ENCODE data around the gene ALG9.
"Not testable (repeated sequence)": the region's sequence is repeated elsewhere in the genome, so short reads cannot be mapped to it uniquely, and the experiment has no call there.

The ALG9 gene

GRCh38 chr11:111774955-111775710 lies 96.2 kb downstream of the ALG9 start:
- no peak for TF ChIP-seq CTCF (IDR thresholded peaks at IDR 0.05)
- H3K9me3 ChIP-seq: no peaks in the 10 kb centered on the region
- no peaks in the 10 kb centered on the region for H3K27me3 ChIP-seq
- no peak overlapping the region for H3K4me3 ChIP-seq (ENCODE audit: low read depth in 1 of 2, low read length in 1 of 2)
- H3K36me3 ChIP-seq: no peaks in the 10 kb centered on the region
- H3K27ac ChIP-seq: no peak overlapping the region
- H3K4me1 ChIP-seq (ENCODE audit: control insufficient read depth in 1 of 2, insufficient read depth in 1 of 2, low read depth in 1 of 2, low read length in 1 of 2): no peaks in the 10 kb centered on the region

GRCh38 chr11:111772535-111772934 lies 98.8 kb downstream of the ALG9 start:
- H3K4me3 ChIP-seq (ENCODE audit: low read depth in 1 of 2, low read length in 1 of 2): no peak overlapping the region
- no peak for TF ChIP-seq CTCF (IDR thresholded peaks at IDR 0.05)
- H3K9me3 ChIP-seq: no peaks in the 10 kb centered on the region
- H3K36me3 ChIP-seq: no peaks in the 10 kb centered on the region
- H3K4me1 ChIP-seq (ENCODE audit: control insufficient read depth in 1 of 2, insufficient read depth in 1 of 2, low read depth in 1 of 2, low read length in 1 of 2): no peaks in the 10 kb centered on the region
- H3K27me3 ChIP-seq: no peaks in the 10 kb centered on the region
- no peak overlapping the region for H3K27ac ChIP-seq

GRCh38 chr11:111771205-111771604 lies 100.2 kb downstream of the ALG9 start:
- H3K27ac ChIP-seq; H3K36me3 ChIP-seq; H3K4me3 ChIP-seq (ENCODE audit: low read depth in 1 of 2, low read length in 1 of 2); H3K27me3 ChIP-seq; H3K9me3 ChIP-seq: not testable (repeated sequence)
- H3K4me1 ChIP-seq (ENCODE audit: control insufficient read depth in 1 of 2, insufficient read depth in 1 of 2, low read depth in 1 of 2, low read length in 1 of 2): peaks cover 9 to 10% of the 10 kb centered on the region in 2 experiments

- Histone ChIP-seq H3K36me3 (no peaks in the 10 kb centered on the region), H3K9me3 (no peaks in the 10 kb centered on the region), H3K4me1 (ENCODE audit: control insufficient read depth in 1 of 2, insufficient read depth in 1 of 2, low read depth in 1 of 2, low read length in 1 of 2) (peaks cover 10 to 13% of the 10 kb centered on the region in 2 experiments), H3K27me3 (no peaks in the 10 kb centered on the region), H3K4me3 (ENCODE audit: low read depth in 1 of 2, low read length in 1 of 2) (no peak overlapping the region), H3K27ac (no peak overlapping the region)
- no peak for TF ChIP-seq CTCF (IDR thresholded peaks at IDR 0.05)
Measured at GRCh38 chr11:111770581-111771134, 100.7 kb downstream of the ALG9 start.

- peak overlapping the region; percentile 96 for H3K4me3 ChIP-seq (ENCODE audit: low read depth in 1 of 2, low read length in 1 of 2)
- TF ChIP-seq CTCF (IDR thresholded peaks at IDR 0.05): no peak
- peaks cover 3% of the 10 kb centered on the region for H3K36me3 ChIP-seq
- H3K9me3 ChIP-seq: no peaks in the 10 kb centered on the region
- no peaks in the 10 kb centered on the region for H3K27me3 ChIP-seq
- peak overlapping the region; percentile 27 for H3K27ac ChIP-seq
- H3K4me1 ChIP-seq (ENCODE audit: control insufficient read depth in 1 of 2, insufficient read depth in 1 of 2, low read depth in 1 of 2, low read length in 1 of 2): peaks cover 18 to 24% of the 10 kb centered on the region in 2 experiments
Measured at GRCh38 chr11:111766834-111767142, 104.6 kb downstream of the ALG9 start.

GRCh38 chr11:111765984-111766833 lies 105.2 kb downstream of the ALG9 start, which contains the start of gene PPP2R1B:
TSS of gene PPP2R1B (minus strand) at chr11:111766389. CDS start at chr11:111766361, 28 bp downstream.
- no peaks in the 10 kb centered on the region for H3K9me3 ChIP-seq
- peaks cover 3% of the 10 kb centered on the region for H3K36me3 ChIP-seq
- H3K27ac ChIP-seq: peak within 1 kb of the TSS; percentile 27
- TF ChIP-seq CTCF (IDR thresholded peaks at IDR 0.05): no peak
- H3K4me1 ChIP-seq (ENCODE audit: control insufficient read depth in 1 of 2, insufficient read depth in 1 of 2, low read depth in 1 of 2, low read length in 1 of 2): peaks cover 18 to 24% of the 10 kb centered on the region in 2 experiments
- peak within 1 kb of the TSS; percentile 96 for H3K4me3 ChIP-seq (ENCODE audit: low read depth in 1 of 2, low read length in 1 of 2)
- H3K27me3 ChIP-seq: no peaks in the 10 kb centered on the region

Data from neutrophil (primary cell).